Measurements from ENCODE around the gene YWHAH.
A peak's percentile ranks its signal among the peaks of the same experiment; 100 is the strongest.
"Not testable (repeated sequence)": the region's sequence is repeated elsewhere in the genome, so short reads cannot be mapped to it uniquely, and the experiment has no call there.

YWHAH gene

GRCh38 chr22:31973739-31974138 is 29.4 kb downstream of the YWHAH start:
- Histone ChIP-seq H3K27me3 (replicated peaks; ENCODE audit: control insufficient read depth, insufficient read depth, low read length, poor library complexity, severe bottlenecking) (no peaks in the 10 kb centered on the region), H3K36me3 (ENCODE audit: control insufficient read depth, insufficient read depth, low read length) (no peaks in the 10 kb centered on the region), H3K4me3 (ENCODE audit: insufficient read depth, low read depth, low read length, poor library complexity, severe bottlenecking) (no peak overlapping the region), H3K27ac (ENCODE audit: insufficient read depth, low read length, poor library complexity, severe bottlenecking) (no peak overlapping the region), H3K9me3 (ENCODE audit: control insufficient read depth, low read length) (no peaks in the 10 kb centered on the region), H3K4me1 (ENCODE audit: control insufficient read depth, insufficient read depth, low read length, poor library complexity, severe bottlenecking) (peaks cover 8% of the 10 kb centered on the region)
- no peak for DNase-seq

GRCh38 chr22:31977141-31977841 is 33.0 kb downstream of the YWHAH start:
- no peaks in the 10 kb centered on the region for H3K36me3 ChIP-seq (ENCODE audit: control insufficient read depth, insufficient read depth, low read length)
- peak; percentile 50 to 62 (median 52) for DNase-seq
- H3K27ac ChIP-seq (ENCODE audit: insufficient read depth, low read length, poor library complexity, severe bottlenecking): no peak overlapping the region
- H3K27me3 ChIP-seq (replicated peaks; ENCODE audit: control insufficient read depth, insufficient read depth, low read length, poor library complexity, severe bottlenecking): no peaks in the 10 kb centered on the region
- no peaks in the 10 kb centered on the region for H3K9me3 ChIP-seq (ENCODE audit: control insufficient read depth, low read length)
- H3K4me3 ChIP-seq (ENCODE audit: insufficient read depth, low read depth, low read length, poor library complexity, severe bottlenecking): no peak overlapping the region
- H3K4me1 ChIP-seq (ENCODE audit: control insufficient read depth, insufficient read depth, low read length, poor library complexity, severe bottlenecking): no peaks in the 10 kb centered on the region

DNA sequence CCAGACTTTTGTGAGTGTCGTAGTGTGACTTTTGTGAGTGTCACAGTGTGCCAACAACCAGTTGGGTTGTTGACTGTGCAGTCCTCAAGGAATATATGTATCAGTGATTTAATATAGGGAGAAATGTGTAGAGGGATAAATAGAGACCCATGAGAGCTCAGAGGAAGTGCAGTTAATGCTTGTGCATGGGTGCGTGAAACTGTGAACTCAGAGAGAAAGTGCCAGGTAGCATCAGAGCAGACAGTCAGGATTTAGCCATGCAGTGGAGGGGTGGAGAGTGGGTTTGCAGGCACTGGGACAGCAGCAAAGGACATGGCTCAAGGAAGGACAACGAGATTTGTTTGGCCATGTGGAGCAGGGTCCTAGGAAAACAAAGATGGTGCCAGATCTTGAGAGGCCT is 33.6 kb downstream of the YWHAH start:
- H3K4me3 ChIP-seq (ENCODE audit: insufficient read depth, low read depth, low read length, poor library complexity, severe bottlenecking): no peak overlapping the region
- H3K36me3 ChIP-seq (ENCODE audit: control insufficient read depth, insufficient read depth, low read length): no peaks in the 10 kb centered on the region
- no peak overlapping the region for H3K27ac ChIP-seq (ENCODE audit: insufficient read depth, low read length, poor library complexity, severe bottlenecking)
- no peaks in the 10 kb centered on the region for H3K9me3 ChIP-seq (ENCODE audit: control insufficient read depth, low read length)
- no peak for DNase-seq
- H3K27me3 ChIP-seq (replicated peaks; ENCODE audit: control insufficient read depth, insufficient read depth, low read length, poor library complexity, severe bottlenecking): no peaks in the 10 kb centered on the region
- no peaks in the 10 kb centered on the region for H3K4me1 ChIP-seq (ENCODE audit: control insufficient read depth, insufficient read depth, low read length, poor library complexity, severe bottlenecking)

DNA sequence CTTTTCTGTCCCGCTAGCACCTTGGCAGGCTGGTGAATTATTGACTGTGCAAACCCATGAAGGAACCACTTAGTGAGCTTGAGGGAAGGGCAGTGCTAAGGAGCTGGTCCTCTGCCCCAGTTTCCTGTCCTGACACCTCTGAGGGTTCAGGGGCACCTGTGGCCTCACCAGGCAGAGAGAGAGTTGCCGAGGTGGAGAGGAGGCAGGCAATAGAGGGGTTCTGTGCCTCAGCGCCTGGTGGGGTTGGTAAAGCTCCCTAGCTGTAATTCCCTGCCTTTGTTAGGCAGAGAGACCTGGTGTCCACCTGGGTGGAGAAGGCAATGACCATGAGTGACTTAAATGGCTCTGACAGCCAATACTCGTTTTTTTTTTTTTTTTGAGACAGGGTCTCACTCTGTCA is 36.3 kb downstream of the YWHAH start:
- H3K9me3 ChIP-seq (ENCODE audit: control insufficient read depth, low read length): no peaks in the 10 kb centered on the region
- no peak overlapping the region for H3K4me3 ChIP-seq (ENCODE audit: insufficient read depth, low read depth, low read length, poor library complexity, severe bottlenecking)
- no peak overlapping the region for H3K27ac ChIP-seq (ENCODE audit: insufficient read depth, low read length, poor library complexity, severe bottlenecking)
- no peaks in the 10 kb centered on the region for H3K36me3 ChIP-seq (ENCODE audit: control insufficient read depth, insufficient read depth, low read length)
- H3K27me3 ChIP-seq (replicated peaks; ENCODE audit: control insufficient read depth, insufficient read depth, low read length, poor library complexity, severe bottlenecking): no peaks in the 10 kb centered on the region
- no peaks in the 10 kb centered on the region for H3K4me1 ChIP-seq (ENCODE audit: control insufficient read depth, insufficient read depth, low read length, poor library complexity, severe bottlenecking)
- no peak for DNase-seq

- not testable (repeated sequence) for H3K36me3 ChIP-seq (ENCODE audit: control insufficient read depth, insufficient read depth, low read length); H3K27me3 ChIP-seq (replicated peaks; ENCODE audit: control insufficient read depth, insufficient read depth, low read length, poor library complexity, severe bottlenecking); DNase-seq; H3K27ac ChIP-seq (ENCODE audit: insufficient read depth, low read length, poor library complexity, severe bottlenecking); H3K4me1 ChIP-seq (ENCODE audit: control insufficient read depth, insufficient read depth, low read length, poor library complexity, severe bottlenecking); H3K9me3 ChIP-seq (ENCODE audit: control insufficient read depth, low read length); H3K4me3 ChIP-seq (ENCODE audit: insufficient read depth, low read depth, low read length, poor library complexity, severe bottlenecking)
Measured at GRCh38 chr22:31981976-31982375, 37.6 kb downstream of the YWHAH start.

GRCh38 chr22:31983911-31984656 is 39.7 kb downstream of the YWHAH start:
- H3K36me3 ChIP-seq (ENCODE audit: control insufficient read depth, insufficient read depth, low read length): no peaks in the 10 kb centered on the region
- no peaks in the 10 kb centered on the region for H3K4me1 ChIP-seq (ENCODE audit: control insufficient read depth, insufficient read depth, low read length, poor library complexity, severe bottlenecking)
- DNase-seq: no peak
- no peak overlapping the region for H3K27ac ChIP-seq (ENCODE audit: insufficient read depth, low read length, poor library complexity, severe bottlenecking)
- no peak overlapping the region for H3K4me3 ChIP-seq (ENCODE audit: insufficient read depth, low read depth, low read length, poor library complexity, severe bottlenecking)
- no peaks in the 10 kb centered on the region for H3K27me3 ChIP-seq (replicated peaks; ENCODE audit: control insufficient read depth, insufficient read depth, low read length, poor library complexity, severe bottlenecking)
- H3K9me3 ChIP-seq (ENCODE audit: control insufficient read depth, low read length): no peaks in the 10 kb centered on the region

GRCh38 chr22:31987218-31987617 is 42.9 kb downstream of the YWHAH start:
- Histone ChIP-seq H3K4me1 (ENCODE audit: control insufficient read depth, insufficient read depth, low read length, poor library complexity, severe bottlenecking) (no peaks in the 10 kb centered on the region), H3K36me3 (ENCODE audit: control insufficient read depth, insufficient read depth, low read length) (no peaks in the 10 kb centered on the region), H3K27me3 (replicated peaks; ENCODE audit: control insufficient read depth, insufficient read depth, low read length, poor library complexity, severe bottlenecking) (no peaks in the 10 kb centered on the region), H3K4me3 (ENCODE audit: insufficient read depth, low read depth, low read length, poor library complexity, severe bottlenecking) (no peak overlapping the region), H3K9me3 (ENCODE audit: control insufficient read depth, low read length) (no peaks in the 10 kb centered on the region), H3K27ac (ENCODE audit: insufficient read depth, low read length, poor library complexity, severe bottlenecking) (no peak overlapping the region)
- no peak for DNase-seq

DNA sequence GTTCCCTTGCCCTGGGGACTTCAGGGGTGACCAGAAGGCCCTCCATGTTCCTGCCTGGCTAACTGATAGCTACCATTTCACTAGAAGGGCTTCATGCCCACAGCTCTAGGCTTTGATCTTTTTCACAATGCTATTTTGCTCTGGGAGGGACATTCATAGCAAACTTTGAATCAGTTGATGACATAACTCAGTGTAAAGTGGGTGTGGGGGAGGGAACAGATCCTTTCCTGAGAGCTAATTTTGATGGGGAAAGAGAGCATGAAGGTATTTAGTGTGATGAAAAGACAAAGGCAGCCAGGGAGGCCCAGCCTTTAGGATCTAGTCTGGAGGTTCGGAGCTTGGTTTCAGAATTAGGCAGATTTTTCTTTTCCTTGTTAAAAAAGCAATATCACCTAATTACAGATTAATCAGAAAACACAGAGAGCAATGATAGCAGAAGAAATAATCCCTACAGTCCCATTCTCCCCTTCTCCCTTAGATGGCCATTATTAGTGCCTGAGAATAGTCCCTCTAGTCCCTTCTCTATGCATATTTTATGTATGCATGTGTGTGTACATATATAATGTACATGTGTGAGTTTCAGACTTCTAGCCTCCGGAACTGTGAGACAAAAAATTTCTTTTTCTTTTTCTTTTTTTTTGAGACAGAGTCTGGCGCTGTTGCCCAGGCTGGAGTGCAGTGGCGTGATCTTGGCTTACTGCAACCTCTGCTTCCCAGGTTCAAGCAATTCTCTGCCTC is 46.9 kb downstream of the YWHAH start:
- no peak overlapping the region for H3K27ac ChIP-seq (ENCODE audit: insufficient read depth, low read length, poor library complexity, severe bottlenecking)
- H3K36me3 ChIP-seq (ENCODE audit: control insufficient read depth, insufficient read depth, low read length): no peaks in the 10 kb centered on the region
- no peaks in the 10 kb centered on the region for H3K27me3 ChIP-seq (replicated peaks; ENCODE audit: control insufficient read depth, insufficient read depth, low read length, poor library complexity, severe bottlenecking)
- H3K4me1 ChIP-seq (ENCODE audit: control insufficient read depth, insufficient read depth, low read length, poor library complexity, severe bottlenecking): no peaks in the 10 kb centered on the region
- no peak for DNase-seq
- no peak overlapping the region for H3K4me3 ChIP-seq (ENCODE audit: insufficient read depth, low read depth, low read length, poor library complexity, severe bottlenecking)
- no peaks in the 10 kb centered on the region for H3K9me3 ChIP-seq (ENCODE audit: control insufficient read depth, low read length)

DNA sequence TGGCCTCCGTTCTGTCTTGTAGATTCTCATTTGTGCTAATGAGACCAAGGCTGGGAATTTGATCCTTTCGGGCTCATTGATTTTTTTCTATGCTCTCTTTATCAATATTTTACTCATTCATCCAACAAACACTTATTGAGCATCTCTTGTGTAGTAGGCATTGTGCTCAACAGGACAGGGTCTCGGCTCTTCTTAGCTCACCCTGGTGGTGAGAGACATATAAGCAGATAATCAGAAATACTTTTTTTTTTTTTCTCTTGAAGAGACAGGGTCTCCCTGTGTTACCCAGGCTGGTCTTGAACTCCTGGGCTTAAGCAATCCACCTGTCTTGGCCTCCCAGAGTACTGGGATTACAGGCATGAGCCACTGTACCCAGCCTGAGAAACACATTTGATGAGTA is 50.7 kb downstream of the YWHAH start:
- no peaks in the 10 kb centered on the region for H3K36me3 ChIP-seq (ENCODE audit: control insufficient read depth, insufficient read depth, low read length)
- no peaks in the 10 kb centered on the region for H3K27me3 ChIP-seq (replicated peaks; ENCODE audit: control insufficient read depth, insufficient read depth, low read length, poor library complexity, severe bottlenecking)
- H3K9me3 ChIP-seq (ENCODE audit: control insufficient read depth, low read length): no peaks in the 10 kb centered on the region
- no peak overlapping the region for H3K4me3 ChIP-seq (ENCODE audit: insufficient read depth, low read depth, low read length, poor library complexity, severe bottlenecking)
- H3K4me1 ChIP-seq (ENCODE audit: control insufficient read depth, insufficient read depth, low read length, poor library complexity, severe bottlenecking): no peaks in the 10 kb centered on the region
- no peak for DNase-seq
- H3K27ac ChIP-seq (ENCODE audit: insufficient read depth, low read length, poor library complexity, severe bottlenecking): no peak overlapping the region

- no peaks in the 10 kb centered on the region for H3K4me1 ChIP-seq (ENCODE audit: control insufficient read depth, insufficient read depth, low read length, poor library complexity, severe bottlenecking)
- no peak overlapping the region for H3K4me3 ChIP-seq (ENCODE audit: insufficient read depth, low read depth, low read length, poor library complexity, severe bottlenecking)
- no peaks in the 10 kb centered on the region for H3K9me3 ChIP-seq (ENCODE audit: control insufficient read depth, low read length)
- H3K27ac ChIP-seq (ENCODE audit: insufficient read depth, low read length, poor library complexity, severe bottlenecking): no peak overlapping the region
- no peak for DNase-seq
- H3K36me3 ChIP-seq (ENCODE audit: control insufficient read depth, insufficient read depth, low read length): no peaks in the 10 kb centered on the region
- no peaks in the 10 kb centered on the region for H3K27me3 ChIP-seq (replicated peaks; ENCODE audit: control insufficient read depth, insufficient read depth, low read length, poor library complexity, severe bottlenecking)
Measured at GRCh38 chr22:31995807-31996206, 51.5 kb downstream of the YWHAH start.
